Central memory CD8-positive, alpha-beta T cell (primary cell): Measurements from ENCODE around the gene TMEM80.
A peak's percentile ranks its signal among the peaks of the same experiment; 100 is the strongest.

Experiments used
- ATAC-seq: fragments of 150-1000 bp; cut with Tn5 transposase; replicated peaks from 2 replicates; pipeline ENCODE4 v1.10.0; 2022; ENCODE audit warnings: mild to moderate bottlenecking, moderate FRiP score, moderate number of reproducible peaks; ENCODE audit not compliant: poor library complexity, severe bottlenecking; ENCODE audit errors: extremely low read depth
- DNase-seq, 2 donors: peaks; one replicate each; pipeline ENCODE4 v3.0.0; 2021; ENCODE audit warnings: low spot score in 2 of 2
- H3K27ac Mint-ChIP-seq: one replicate; pipeline ENCODE4 v1.8.0; 2022; ENCODE audit warnings: low read depth, mild to moderate bottlenecking, moderate library complexity, mixed read lengths
- H3K27me3 Mint-ChIP-seq: one replicate; pipeline ENCODE4 v1.8.0; 2022; ENCODE audit warnings: mixed read lengths
- H3K36me3 Mint-ChIP-seq: one replicate; pipeline ENCODE4 v1.8.0; 2022; ENCODE audit warnings: mild to moderate bottlenecking, moderate library complexity, mixed read lengths; ENCODE audit not compliant: insufficient read depth
- H3K4me1 Mint-ChIP-seq: one replicate; pipeline ENCODE4 v1.8.0; 2022; ENCODE audit warnings: mixed read lengths
- H3K4me3 Mint-ChIP-seq: one replicate; pipeline ENCODE4 v1.8.0; 2022; ENCODE audit warnings: mild to moderate bottlenecking, moderate library complexity, mixed read lengths
- H3K9me3 Mint-ChIP-seq: one replicate; pipeline ENCODE4 v1.8.0; 2022; ENCODE audit warnings: mixed read lengths

TMEM80 gene

DNA sequence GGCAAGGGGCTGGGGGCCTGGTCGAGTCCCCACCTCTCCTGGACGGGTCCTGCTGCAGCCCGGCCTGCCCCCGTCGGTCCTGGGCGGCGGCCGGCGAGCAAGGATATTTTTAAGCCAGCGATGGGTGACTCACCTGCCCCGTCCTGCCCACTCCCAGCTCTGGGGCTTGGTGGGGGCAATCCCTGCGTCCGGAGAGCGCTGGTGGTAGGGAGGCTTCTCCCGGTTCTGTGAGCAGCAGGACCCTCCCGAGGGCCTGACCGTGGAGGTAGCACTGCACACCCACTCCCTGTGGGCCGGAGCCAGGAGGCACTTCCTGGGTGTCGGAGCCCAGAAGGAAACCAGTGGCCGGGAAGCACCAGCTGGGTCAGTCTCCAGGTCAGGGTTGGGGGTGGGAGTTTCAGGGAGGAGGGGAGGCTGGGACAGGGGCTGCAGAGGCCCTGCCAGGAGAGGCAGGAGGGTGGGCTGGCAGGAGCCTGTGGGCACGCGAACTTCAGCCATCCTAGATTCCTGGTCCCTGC lies 10.9 kb downstream of the TMEM80 start:
- peaks cover 12% of the 10 kb centered on the region for H3K4me1 Mint-ChIP-seq
- no peak overlapping the region for H3K4me3 Mint-ChIP-seq
- H3K36me3 Mint-ChIP-seq = peaks cover 3% of the 10 kb centered on the region
- ATAC-seq (no peak), DNase-seq (no peak)
- H3K27ac Mint-ChIP-seq = no peak overlapping the region
- peaks cover 29% of the 10 kb centered on the region for H3K27me3 Mint-ChIP-seq
- no peaks in the 10 kb centered on the region for H3K9me3 Mint-ChIP-seq

DNA sequence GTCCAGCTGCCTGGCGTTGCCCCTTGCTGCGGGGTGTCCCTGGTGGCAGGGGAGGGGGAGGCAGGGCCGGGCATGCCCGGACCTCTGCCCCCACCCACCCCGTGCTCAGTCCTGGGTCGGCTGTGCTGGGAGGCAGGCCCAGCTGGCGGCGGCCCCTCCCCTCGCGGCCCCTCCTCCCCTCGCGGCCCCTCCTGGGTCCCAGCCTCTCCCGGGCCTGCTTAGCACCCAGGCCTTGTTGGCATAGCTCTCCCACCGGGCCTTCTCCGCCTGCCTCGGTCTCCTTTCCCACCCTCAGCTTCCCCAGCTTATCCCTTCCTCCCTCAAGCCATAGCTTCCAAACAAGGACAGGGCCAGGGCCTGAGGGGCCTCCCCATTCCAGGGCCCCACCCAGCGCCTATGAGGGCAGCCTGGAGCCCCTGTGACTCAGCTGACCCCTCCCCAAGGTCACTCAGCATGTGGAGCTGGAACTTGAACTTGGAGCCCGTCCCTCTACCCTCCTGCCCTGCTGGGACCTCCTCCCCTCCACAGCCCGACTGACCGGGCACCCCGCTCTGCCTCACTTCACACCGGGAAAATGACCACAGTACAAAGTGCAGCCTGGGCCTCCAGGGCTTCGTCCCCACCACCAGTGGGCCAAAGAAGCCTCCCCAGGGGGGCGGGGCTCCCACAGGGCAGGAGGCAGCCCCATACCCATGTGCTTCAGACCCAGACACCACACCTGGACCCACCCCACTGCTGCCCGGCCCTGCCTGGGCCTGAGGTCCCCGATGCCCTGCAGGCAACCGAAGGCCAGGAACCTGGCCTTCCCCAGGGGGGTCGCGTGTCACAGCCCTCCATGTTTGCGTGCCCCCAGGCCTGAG lies 11.6 kb downstream of the TMEM80 start:
- Mint-ChIP-seq H3K27ac (no peak overlapping the region), H3K36me3 (peaks cover 2% of the 10 kb centered on the region), H3K4me3 (no peak overlapping the region), H3K9me3 (no peaks in the 10 kb centered on the region), H3K27me3 (peaks cover 31% of the 10 kb centered on the region), H3K4me1 (peaks cover 12% of the 10 kb centered on the region)
- ATAC-seq = no peak
- no peak for DNase-seq

DNA sequence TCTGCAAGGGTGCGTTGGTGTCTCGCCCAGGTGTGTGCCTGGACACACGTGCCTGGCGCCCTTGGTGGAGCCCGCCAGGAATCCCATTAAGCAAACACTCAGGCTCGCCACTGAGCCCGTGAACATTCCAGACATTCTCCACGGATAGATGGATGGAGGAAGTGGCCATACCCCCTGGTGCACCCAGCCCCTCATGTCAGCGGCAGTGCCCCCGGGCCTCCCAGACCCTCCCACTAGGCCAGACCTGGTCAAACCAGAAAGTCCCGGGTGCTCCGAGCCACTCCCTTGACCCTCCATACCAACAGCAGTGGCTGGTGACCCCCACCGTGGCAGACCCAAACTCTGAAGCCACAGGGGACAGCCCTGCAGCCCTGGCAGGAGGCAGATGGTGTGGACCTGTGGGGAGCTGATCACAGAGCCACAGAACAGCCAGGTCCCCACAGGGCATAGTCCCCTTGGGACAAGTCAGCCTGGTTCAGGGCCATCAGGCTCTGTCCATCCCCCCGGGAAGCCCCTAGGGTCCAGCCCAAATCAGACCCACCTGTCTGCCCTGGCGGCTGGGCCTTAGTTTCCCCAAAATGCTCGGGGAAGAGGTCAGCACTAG lies 12.3 kb downstream of the TMEM80 start:
- ATAC-seq = no peak
- no peak for DNase-seq
- no peak overlapping the region for H3K4me3 Mint-ChIP-seq
- H3K4me1 Mint-ChIP-seq = peaks cover 12% of the 10 kb centered on the region
- no peak overlapping the region for H3K27ac Mint-ChIP-seq
- H3K36me3 Mint-ChIP-seq = peaks cover 2% of the 10 kb centered on the region
- no peaks in the 10 kb centered on the region for H3K9me3 Mint-ChIP-seq
- peaks cover 31% of the 10 kb centered on the region for H3K27me3 Mint-ChIP-seq

DNA sequence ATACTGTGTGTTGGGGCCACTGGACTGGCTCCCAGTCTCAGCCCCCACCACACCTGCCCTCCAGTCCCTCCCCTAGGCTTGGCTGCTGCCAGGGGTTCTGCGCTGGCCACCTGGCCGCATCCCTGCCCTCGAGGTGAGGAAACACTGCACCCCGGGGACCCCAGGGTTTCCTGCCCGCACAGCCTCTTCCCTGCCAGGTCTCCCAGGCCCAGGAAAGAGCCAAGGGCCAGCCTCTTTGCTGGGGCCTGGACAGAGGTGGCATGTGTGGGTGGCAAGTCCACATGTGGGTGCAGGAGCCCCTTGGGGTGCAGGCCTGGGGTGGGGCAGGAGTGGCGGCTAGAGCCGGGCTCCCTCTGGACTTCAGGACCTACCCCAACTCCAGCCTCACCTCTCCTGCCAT lies 12.9 kb downstream of the TMEM80 start:
- Mint-ChIP-seq H3K36me3 (peaks cover 2% of the 10 kb centered on the region), H3K27me3 (peaks cover 33% of the 10 kb centered on the region), H3K4me1 (peaks cover 12% of the 10 kb centered on the region), H3K4me3 (no peak overlapping the region), H3K27ac (no peak overlapping the region), H3K9me3 (no peaks in the 10 kb centered on the region)
- ATAC-seq (no peak), DNase-seq (no peak)

DNA sequence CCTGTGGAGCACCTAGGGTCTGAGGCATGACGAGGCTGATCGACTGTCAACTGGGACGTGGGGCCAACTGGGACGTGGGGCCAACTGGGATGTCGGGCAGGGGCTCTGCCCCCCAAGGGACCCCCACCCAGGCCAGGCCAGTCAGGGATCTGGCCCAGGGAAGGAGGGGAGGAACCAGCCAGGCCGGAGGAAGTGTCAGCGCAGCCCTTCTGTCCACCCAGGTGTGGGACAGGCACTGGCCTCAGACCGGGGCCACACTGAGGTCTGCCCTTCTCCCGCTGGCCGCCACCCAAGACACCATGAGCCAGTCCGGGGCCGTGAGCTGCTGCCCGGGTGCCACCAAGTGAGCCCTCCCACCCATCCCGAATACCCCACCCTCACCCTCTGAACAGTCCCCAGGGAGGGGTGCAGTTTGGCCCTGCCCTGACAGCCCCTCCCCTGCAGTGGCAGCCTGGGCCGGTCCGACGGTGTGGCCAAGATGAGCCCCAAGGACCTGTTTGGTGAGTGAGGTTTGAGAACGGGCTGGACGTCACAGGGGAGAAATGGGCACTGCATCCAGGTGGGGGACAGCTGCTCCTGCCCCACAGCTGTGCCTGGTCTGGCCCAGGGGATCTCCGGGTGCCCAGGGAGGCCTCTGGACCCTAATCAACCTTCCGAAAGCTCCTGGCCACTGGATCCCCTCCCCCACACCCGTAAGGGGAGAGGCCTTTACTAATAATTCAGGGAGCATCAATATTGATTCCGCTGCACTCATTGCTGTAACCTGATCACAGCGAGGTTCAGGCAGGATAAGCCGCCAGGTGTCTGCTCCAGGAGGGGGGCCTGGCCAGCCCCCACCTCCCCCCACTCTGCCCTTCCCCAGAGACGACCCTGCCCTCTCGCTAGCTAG lies 13.7 kb downstream of the TMEM80 start:
- no peak overlapping the region for H3K4me3 Mint-ChIP-seq
- peaks cover 12% of the 10 kb centered on the region for H3K4me1 Mint-ChIP-seq
- H3K27me3 Mint-ChIP-seq = peaks cover 41% of the 10 kb centered on the region
- H3K27ac Mint-ChIP-seq = no peak overlapping the region
- H3K36me3 Mint-ChIP-seq = peaks cover 2% of the 10 kb centered on the region
- no peak for ATAC-seq
- DNase-seq = no peak
- H3K9me3 Mint-ChIP-seq = no peaks in the 10 kb centered on the region

DNA sequence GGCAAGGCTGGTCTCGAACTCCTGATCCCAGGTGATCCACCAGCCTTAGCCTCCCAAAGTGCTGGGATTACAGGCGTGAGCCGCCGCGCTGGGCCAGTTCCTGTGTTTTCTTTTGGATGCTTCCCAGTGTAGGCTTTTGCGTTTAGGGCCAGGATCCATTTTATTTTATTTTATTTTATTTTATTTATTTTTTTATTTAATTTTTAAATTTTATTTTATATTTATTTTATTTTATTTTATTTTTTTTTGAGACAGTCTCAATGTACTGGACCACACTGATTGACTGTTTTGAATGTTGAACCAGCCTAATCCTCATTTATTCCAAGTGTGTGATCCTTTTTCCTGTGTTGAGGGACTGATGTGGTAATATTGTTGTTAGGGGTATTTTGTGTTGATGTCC lies 18.8 kb downstream of the TMEM80 start:
- no peaks in the 10 kb centered on the region for H3K9me3 Mint-ChIP-seq
- H3K27me3 Mint-ChIP-seq = peaks cover 43% of the 10 kb centered on the region
- peaks cover 12% of the 10 kb centered on the region for H3K4me1 Mint-ChIP-seq
- no peak for DNase-seq
- no peak overlapping the region for H3K27ac Mint-ChIP-seq
- H3K36me3 Mint-ChIP-seq = no peaks in the 10 kb centered on the region
- no peak overlapping the region for H3K4me3 Mint-ChIP-seq
- ATAC-seq = no peak

DNA sequence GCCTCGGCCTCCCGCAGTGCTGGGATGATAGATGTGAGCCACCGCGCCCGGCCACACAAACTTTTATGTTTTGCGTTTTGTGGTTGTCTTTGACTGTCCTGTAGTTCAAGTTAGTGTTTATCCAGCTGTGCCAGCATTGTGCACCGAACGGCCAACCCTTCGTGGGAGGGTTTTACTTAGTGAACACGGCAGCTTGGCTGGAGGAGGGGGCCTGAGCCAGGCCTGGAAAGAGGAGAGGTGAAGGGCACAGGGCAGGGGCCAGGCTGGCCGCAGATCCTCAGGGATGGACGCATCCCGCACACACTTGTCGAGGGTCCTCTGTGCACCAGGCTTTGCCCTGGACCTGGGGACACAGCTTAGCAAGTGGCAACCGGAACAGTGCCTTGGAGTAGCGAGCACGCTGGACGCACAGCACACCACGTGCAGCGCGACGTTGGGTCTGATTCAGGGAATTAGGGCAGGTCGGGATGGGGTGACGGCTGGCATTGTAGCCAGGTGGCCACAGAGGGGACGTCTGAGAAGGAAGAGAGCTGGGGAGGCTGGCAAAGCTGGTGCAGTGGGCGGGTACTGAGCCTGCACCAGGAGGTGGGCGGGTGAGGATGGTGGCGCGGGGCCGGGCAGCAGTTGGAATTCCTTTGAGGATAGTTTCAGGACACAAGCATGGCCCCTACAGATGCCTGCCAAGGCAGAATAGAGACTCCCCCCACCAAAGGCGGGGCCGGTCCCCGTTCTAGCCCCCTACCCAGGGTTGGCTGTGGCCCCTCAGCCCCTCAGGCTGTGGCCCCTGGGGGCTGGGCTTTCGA lies 23.8 kb downstream of the TMEM80 start:
- ATAC-seq (no peak), DNase-seq (no peak)
- peak overlapping the region; percentile 54 for H3K4me3 Mint-ChIP-seq
- H3K27ac Mint-ChIP-seq = no peak overlapping the region
- no peaks in the 10 kb centered on the region for H3K9me3 Mint-ChIP-seq
- peaks cover 4% of the 10 kb centered on the region for H3K36me3 Mint-ChIP-seq
- peaks cover 49% of the 10 kb centered on the region for H3K27me3 Mint-ChIP-seq
- H3K4me1 Mint-ChIP-seq = peaks cover 15% of the 10 kb centered on the region

DNA sequence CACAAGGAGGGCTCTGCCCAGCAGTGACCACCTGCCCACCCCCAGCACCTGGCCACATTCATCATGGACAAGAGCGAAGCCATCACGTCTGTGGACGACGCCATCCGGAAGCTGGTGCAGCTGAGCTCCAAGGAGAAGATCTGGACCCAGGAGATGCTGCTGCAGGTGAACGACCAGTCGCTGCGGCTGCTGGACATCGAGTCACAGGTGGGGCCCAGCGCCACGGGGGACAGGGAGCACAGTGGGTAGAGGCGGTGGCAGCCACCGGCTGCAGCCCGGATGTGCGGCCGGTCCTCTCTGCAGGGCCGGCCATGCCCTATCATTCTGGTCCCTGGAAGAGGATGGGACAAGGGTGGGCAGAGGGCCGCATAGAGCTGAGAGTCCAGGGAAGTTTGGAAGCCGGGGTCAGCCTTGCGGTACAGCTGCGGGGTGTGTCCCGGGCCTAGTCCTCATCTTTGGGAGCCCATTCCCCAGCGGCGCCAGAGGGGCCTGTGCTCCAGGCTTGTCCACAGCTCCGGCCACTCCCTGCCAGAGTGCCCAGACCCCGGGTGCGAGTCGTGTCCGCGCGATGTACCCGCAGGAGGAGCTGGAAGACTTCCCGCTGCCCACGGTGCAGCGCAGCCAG lies 24.5 kb downstream of the TMEM80 start:
- Mint-ChIP-seq H3K36me3 (peaks cover 5% of the 10 kb centered on the region), H3K4me1 (peaks cover 15% of the 10 kb centered on the region), H3K4me3 (peak overlapping the region; percentile 54), H3K27ac (no peak overlapping the region), H3K27me3 (peaks cover 45% of the 10 kb centered on the region), H3K9me3 (no peaks in the 10 kb centered on the region)
- DNase-seq (no peak), ATAC-seq (no peak)

DNA sequence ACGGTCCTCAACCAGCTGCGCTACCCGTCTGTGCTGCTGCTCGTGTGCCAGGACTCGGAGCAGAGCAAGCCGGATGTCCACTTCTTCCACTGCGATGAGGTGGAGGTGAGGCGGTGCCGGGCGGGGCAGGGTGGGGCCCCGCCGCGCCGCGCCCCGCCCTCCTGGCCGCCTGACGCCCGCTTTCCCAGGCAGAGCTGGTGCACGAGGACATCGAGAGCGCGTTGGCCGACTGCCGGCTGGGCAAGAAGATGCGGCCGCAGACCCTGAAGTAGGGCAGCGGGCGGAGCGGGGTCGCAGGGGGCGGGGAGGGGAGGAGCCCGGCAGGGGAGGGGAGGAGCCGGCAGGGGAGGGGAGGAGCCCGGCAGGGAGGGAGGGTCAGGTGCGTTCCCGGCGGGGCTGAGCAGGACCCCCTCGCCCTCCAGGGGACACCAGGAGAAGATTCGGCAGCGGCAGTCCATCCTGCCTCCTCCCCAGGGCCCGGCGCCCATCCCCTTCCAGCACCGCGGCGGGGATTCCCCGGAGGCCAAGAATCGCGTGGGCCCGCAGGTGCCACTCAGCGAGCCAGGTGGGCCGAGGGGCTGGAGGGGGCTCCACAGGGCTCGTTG lies 25.1 kb downstream of the TMEM80 start:
- Mint-ChIP-seq H3K4me1 (peaks cover 15% of the 10 kb centered on the region), H3K27me3 (peaks cover 44% of the 10 kb centered on the region), H3K9me3 (no peaks in the 10 kb centered on the region), H3K36me3 (peaks cover 5% of the 10 kb centered on the region), H3K27ac (no peak overlapping the region), H3K4me3 (peak overlapping the region; percentile 54)
- ATAC-seq (peak; percentile 27), DNase-seq (peak in 1 of 2 donors; percentile 38)

DNA sequence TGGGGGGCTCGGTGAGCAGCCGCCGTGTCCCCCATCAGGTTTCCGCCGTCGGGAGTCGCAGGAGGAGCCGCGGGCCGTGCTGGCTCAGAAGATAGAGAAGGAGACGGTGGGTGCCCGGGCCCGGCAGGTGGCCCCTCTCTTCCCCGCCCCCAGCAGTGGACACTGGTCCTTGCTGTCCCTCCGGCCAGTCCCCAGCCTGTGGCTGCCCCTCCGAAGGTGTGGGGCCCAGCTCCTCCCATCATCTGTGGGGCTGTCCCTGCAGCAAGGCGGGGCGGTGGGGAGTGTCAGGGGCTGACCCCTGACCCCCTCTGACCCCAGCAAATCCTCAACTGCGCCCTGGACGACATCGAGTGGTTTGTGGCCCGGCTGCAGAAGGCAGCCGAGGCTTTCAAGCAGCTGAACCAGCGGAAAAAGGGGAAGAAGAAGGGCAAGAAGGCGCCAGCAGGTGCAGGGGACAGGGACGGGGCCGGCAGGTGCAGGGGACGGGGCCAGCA lies 25.7 kb downstream of the TMEM80 start:
- peaks cover 15% of the 10 kb centered on the region for H3K4me1 Mint-ChIP-seq
- H3K9me3 Mint-ChIP-seq = no peaks in the 10 kb centered on the region
- H3K27ac Mint-ChIP-seq = no peak overlapping the region
- H3K36me3 Mint-ChIP-seq = peaks cover 5% of the 10 kb centered on the region
- peaks cover 44% of the 10 kb centered on the region for H3K27me3 Mint-ChIP-seq
- no peak for DNase-seq
- H3K4me3 Mint-ChIP-seq = peak overlapping the region; percentile 49
- no peak for ATAC-seq

DNA sequence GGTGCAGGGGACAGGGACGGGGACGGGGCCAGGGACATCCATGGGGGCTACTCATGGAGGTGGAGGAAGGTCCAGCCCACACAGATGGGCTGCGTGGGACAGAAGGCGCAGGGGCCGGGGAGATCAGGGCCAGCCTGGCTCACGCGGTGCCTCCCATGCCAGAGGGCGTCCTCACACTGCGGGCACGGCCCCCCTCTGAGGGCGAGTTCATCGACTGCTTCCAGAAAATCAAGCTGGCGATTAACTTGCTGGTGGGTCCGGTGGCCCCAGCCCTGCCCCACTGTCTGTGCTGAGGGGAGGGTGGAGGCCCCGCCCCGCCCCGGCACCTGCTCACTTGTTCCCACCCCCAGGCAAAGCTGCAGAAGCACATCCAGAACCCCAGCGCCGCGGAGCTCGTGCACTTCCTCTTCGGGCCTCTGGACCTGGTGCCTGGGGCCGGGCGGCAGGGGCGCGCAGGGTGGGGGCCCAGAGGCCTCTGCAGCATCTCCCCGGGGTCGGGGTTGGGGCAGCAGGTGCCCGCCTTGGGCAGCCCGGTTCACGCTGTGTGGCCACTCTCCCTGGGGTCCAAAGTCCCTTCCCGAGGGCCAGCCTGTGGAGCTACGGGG lies 26.2 kb downstream of the TMEM80 start:
- ATAC-seq = peak; percentile 56
- Mint-ChIP-seq H3K9me3 (no peaks in the 10 kb centered on the region), H3K27ac (no peak overlapping the region)

More for the DNA sequence above, 26.2 kb downstream of the TMEM80 start:
- peaks cover 44% of the 10 kb centered on the region for H3K27me3 Mint-ChIP-seq
- no peak for DNase-seq
- H3K4me1 Mint-ChIP-seq = peaks cover 15% of the 10 kb centered on the region
- H3K4me3 Mint-ChIP-seq = peak overlapping the region; percentile 49
- peaks cover 5% of the 10 kb centered on the region for H3K36me3 Mint-ChIP-seq
